Stimulated activated CD8-positive, alpha-beta memory T cell treated with anti-CD3 and anti-CD28 coated beads, Interleukin-15, amount 100 ng/mL, for 4 hours (primary cell): ENCODE measurements around the gene FER1L5.

Source experiments
- DNase-seq, 2 donors: peaks; one replicate each; pipeline ENCODE4 v3.0.0-alpha.2; 2020; ENCODE audit warnings: low read depth in 2 of 2

FER1L5 gene

DNA sequence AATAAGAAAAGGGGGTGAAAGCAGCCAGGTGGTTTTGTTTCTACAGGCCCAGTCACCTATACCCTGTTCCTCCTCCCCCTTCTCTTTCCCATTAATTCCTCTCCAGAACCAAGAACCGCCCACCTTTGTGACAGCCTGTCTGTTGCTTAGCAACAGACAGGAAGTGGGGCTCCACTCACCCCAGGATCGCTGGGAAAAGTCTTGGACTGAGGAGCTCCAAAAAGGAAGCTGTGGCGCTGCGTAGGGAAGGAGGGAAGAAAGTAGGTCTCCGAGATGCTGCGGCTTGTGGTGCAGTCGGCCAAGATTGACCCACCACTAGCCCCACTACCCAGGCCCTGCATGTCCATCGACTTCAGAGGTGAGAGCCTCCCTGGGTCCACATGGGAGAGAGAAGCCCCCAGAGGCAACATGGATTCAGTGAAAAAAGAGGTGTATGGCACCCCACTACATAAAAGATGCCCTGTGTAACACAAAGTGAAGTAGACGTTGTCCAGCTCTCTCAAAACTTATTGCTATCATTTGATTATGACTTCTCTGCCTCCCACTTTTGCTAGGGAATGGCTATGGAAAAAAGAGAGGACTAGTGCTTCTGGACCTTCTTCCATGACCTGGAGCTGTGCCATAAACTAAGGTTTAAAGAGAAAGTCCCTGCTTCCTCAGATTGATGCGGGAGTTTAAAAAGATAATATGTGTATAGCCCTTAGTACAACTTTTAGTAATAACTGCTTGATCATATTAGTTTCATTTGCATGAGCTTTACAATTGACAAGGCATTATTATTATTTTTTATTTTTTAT, at the start of gene FER1L5:
Gene FER1L5, plus strand, starts transcription at position 201 of the 797 bp plus-strand sequence. Its CDS starts 73 bp downstream, at position 274.
- no peak for DNase-seq

DNA sequence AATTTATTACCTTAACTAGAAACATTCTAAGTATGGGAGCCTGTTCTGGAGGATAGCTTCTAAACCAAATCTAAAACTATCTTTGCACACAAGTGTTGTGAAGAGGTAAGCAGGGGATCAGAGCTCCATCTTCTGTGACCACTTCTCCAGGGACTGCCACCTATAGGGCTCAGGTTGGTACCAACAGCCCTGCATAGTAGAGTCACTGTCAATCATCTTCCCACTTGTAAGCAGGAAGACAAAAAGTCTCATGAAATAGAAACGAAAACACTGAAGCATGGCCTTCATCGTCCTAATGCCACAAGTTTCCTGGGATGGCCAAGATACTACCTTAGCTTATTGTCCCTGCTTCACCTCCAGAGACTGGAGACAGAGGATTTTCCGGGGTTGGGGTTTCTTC, 48.3 kb upstream of the FER1L5 start:
- no peak for DNase-seq

DNA sequence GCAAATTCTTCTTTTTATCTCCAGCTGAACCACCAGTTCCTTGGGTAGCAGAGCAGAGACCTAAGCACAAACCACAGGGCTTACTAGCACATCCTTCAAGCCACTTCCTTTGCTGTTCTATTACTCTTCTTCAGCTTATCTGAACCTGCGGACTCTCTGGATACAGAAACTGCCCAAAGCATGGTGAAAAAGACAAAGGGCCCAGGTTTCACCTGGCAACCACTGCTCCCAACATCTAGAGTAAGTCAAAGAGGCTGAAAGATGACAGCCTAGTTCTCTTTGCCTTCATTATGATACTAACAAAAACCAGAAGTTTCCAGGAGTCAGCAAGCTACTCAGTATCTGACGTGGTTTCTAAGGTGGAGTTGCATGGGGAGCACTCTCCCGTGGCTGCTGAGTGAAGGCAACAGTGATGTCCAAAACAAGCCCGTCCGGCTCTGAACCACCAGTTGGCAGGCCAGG, 47.8 kb upstream of the FER1L5 start:
- DNase-seq, result peak in 1 of 2 donors; percentile 3

DNA sequence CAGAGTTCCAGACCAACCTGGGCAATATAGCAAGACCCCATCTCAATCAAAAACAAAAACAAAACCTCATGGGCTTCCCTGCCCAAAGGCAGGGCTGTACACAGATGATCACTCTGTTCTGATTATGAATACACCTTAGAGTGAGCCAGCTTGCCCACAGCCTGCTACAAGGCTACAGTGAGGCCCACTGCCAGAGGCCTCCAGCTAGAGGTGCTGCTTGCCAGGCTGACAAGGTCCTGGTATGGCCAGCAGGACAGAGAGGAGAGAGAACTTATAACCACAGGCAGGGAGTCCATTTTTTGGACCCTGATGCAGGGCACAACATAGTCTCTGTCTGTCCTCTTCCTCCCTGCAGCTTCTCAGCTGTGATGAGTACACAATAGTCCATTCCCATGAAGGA, 46.0 kb upstream of the FER1L5 start:
- no peak for DNase-seq

DNA sequence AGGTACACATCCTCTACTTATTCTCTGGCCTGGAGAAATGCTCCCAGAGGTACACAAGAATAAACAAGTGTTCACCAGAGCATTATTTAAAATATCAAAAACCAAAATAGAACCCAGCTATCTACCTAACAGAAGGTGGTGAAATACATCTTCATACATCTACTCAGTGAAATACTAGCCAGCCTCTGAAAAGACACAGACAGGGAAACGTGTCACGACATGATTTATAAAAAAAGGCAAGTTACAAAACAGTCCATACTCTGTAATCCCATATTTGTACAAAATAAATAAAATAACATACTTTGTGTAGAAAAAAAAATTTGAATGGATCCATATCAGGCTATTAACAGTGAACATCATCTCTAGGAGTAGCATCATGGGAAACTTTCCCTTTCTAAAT, 42.6 kb upstream of the FER1L5 start:
- no peak for DNase-seq

- DNase-seq, result no peak
Observed at GRCh38 chr2:96601382-96602292, 40.9 kb upstream of the FER1L5 start.

- no peak for DNase-seq
Observed at GRCh38 chr2:96602330-96602823, 40.2 kb upstream of the FER1L5 start.

DNA sequence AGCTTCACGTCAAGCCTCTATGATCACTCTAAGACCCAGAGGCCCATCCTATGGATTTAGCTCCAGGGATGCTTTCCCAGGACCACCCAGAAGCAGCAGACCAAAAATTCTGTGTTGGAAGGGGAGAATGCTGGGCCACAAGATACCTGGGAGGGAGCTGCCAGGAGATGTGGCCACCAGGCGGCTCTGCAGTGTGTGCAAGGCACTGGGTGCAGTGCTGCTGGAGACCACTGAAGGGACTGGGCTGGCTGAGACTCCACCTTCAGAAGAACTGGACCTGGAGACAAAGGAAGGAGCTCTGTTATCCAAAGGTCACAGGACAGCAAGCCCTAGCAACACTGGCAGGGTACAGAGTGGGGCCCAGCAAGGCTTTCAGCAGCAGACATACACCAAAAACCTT, 38.5 kb upstream of the FER1L5 start:
- DNase-seq, result no peak

- no peak for DNase-seq
Observed at GRCh38 chr2:96608469-96609455, 33.8 kb upstream of the FER1L5 start.

GRCh38 chr2:96616128-96616527, 26.4 kb upstream of the FER1L5 start:
- no peak for DNase-seq

GRCh38 chr2:96616535-96616934, 26.0 kb upstream of the FER1L5 start:
- no peak for DNase-seq

- no peak for DNase-seq
Observed at GRCh38 chr2:96617012-96617411, 25.6 kb upstream of the FER1L5 start.

DNA sequence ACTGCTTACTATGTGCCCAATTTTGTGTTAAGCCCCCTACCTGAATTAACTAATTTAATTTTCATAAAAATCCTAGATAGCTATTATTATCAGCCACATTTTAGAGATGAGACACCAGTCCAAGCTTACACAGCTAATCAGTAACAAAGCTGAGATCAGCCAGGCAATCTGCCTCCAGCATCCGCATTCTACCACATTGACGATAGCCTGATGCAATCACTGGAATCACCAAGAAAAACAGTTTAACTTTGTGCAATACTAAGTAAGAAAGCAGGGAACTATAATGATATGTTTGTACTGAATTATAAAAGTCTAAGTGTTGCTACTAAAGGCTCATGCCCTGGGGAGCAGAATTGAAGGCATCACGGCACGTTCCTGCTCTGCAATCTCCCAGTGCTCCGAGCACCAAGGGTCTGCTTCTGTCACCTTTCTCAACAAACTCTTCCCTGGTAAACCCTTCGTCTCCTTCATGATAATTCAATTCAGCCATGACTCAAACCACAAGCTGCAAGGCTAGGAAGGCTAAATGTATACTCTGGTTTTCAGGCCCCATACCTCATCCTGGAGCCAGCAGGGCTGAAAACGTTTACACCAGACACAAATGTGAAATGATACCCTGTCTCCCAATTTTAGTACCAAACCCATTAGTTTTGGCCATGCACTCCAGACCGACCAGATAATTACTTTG, 23.8 kb upstream of the FER1L5 start:
- DNase-seq, result no peak

GRCh38 chr2:96622544-96622943, 20.0 kb upstream of the FER1L5 start:
- DNase-seq, result no peak

GRCh38 chr2:96623116-96623515, 19.4 kb upstream of the FER1L5 start:
- no peak for DNase-seq

DNA sequence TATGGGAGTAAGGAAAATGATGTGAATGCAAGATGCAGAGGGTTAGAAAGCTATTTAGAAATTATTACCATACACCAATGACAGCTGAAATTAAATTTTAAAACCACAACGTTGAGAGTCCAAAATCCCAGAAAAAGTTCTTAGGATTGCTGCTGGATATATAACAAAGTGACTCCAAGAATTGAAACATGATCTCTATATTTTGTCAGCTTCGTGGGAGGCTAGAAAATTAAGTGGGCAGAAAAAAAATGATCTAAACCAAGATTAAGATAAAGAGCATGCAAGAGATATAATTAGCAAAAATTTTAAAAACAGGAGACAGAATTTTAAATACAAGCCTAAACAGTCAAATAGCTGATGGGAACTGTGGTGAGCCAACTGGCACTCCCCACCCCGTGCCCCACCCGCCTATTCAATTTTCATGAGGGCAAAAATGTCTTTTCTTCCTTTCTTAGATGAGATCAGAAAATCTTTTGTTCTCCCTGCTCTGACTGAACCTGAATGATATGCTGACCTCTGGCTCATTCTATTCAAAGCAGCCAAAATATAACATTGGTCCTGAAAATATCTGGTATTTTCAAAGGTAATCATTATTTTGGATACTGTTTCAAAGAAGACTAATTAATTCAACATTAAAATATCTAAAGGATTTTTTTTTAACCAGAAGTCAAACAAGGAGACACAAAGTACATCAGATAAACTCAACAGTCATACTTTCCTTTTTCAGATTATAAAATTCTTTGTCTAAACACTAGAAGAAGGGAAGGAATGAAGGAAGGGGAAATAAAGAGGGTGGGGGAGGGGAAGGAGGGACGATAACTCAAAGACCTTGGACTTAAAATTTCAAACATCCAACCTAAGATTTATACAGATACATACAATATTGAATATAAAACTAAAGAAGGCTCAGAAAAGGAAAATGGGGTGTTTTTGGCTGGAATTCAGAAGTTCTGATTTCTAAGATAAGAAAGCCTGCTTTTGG, 16.7 kb upstream of the FER1L5 start:
- no peak for DNase-seq

GRCh38 chr2:96626553-96626942, 16.0 kb upstream of the FER1L5 start:
- DNase-seq, result no peak

DNA sequence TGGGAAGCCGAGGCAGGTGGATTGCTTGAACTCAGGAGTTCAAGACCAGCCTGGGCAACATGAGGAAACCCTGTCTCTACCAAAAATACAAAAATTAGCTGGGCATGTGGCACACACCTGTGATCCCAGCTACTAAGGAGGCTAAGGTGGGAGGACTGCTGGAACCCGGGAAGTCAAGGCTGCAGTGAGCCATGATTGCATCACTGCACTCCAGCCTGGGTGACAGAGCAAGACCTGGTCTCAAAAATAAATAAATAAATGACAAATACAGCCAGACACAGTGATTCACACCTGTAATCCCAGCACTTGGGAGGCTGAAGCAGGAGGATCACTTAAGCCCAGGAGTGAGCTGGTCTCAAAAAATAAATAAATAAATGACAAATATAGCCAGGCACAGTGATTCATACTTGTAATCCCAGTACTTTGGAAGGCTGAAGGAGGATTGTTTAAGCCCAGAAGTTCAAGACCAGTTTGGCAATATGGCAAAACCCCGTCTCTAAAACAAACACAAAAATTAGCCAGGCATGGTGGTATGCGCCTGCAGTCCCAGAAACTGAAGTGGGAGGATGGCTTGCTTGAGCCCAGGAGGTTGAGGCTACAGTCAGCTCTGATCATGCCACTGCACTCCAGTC, 10.6 kb upstream of the FER1L5 start:
- DNase-seq, result no peak

- no peak for DNase-seq
Observed at GRCh38 chr2:96633641-96634040, 8.9 kb upstream of the FER1L5 start.
